HG02588 (cell line): ENCODE measurements around the gene GNB1L.
"Not testable (repeated sequence)": the region's sequence is repeated elsewhere in the genome, so short reads cannot be mapped to it uniquely, and the experiment has no call there.

ENCODE experiments used
- ATAC-seq: cut with Tn5 transposase; IDR thresholded peaks from one replicate; pipeline ENCODE4 v1.9.1; 2021; ENCODE audit warnings: mild to moderate bottlenecking, moderate library complexity; ENCODE audit not compliant: unreplicated experiment

GNB1L gene

GRCh38 chr22:19889951-19890350 is 35.3 kb upstream of the GNB1L start:
- ATAC-seq, result no peak

- ATAC-seq, result no peak
These were observed 33.6 kb upstream of the GNB1L start for GRCh38 chr22:19888131-19888746.

GRCh38 chr22:19887256-19887985 is 32.7 kb upstream of the GNB1L start:
- no peak for ATAC-seq

- ATAC-seq, result no peak
These were observed 32.1 kb upstream of the GNB1L start for GRCh38 chr22:19886605-19887255.

- no peak for ATAC-seq
These were observed 31.3 kb upstream of the GNB1L start for GRCh38 chr22:19885841-19886592.

GRCh38 chr22:19884954-19885751 is 30.5 kb upstream of the GNB1L start:
- no peak for ATAC-seq

GRCh38 chr22:19884161-19884953 is 29.7 kb upstream of the GNB1L start:
- no peak for ATAC-seq

GRCh38 chr22:19883446-19883845 is 28.8 kb upstream of the GNB1L start:
- not testable (repeated sequence) for ATAC-seq

GRCh38 chr22:19882446-19883381 is 28.0 kb upstream of the GNB1L start:
- ATAC-seq, result no peak

- ATAC-seq, result no peak
These were observed 26.3 kb upstream of the GNB1L start for GRCh38 chr22:19880786-19881569.

- no peak for ATAC-seq
These were observed 25.5 kb upstream of the GNB1L start for GRCh38 chr22:19879992-19880785.

GRCh38 chr22:19879643-19879991 is 24.9 kb upstream of the GNB1L start:
- ATAC-seq, result no peak

GRCh38 chr22:19879246-19879570 is 24.5 kb upstream of the GNB1L start:
- no peak for ATAC-seq

GRCh38 chr22:19878461-19879245 is 24.0 kb upstream of the GNB1L start:
- ATAC-seq, result no peak

- no peak for ATAC-seq
These were observed 23.1 kb upstream of the GNB1L start for GRCh38 chr22:19877626-19878339.
